GM18867 (cell line): Measurements from ENCODE around the gene SPAG8.

Experiments used
- ATAC-seq: cut with Tn5 transposase; IDR thresholded peaks from one replicate; pipeline ENCODE4 v1.9.1; 2021; ENCODE audit warnings: mild to moderate bottlenecking, moderate library complexity; ENCODE audit not compliant: unreplicated experiment

SPAG8 gene

GRCh38 chr9:35812025-35812602 lies at the start of gene SPAG8:
Gene SPAG8 (minus strand): TSS chr9:35812262. CDS start chr9:35812147, 115 bp downstream.
- ATAC-seq, result peak; percentile 59

DNA sequence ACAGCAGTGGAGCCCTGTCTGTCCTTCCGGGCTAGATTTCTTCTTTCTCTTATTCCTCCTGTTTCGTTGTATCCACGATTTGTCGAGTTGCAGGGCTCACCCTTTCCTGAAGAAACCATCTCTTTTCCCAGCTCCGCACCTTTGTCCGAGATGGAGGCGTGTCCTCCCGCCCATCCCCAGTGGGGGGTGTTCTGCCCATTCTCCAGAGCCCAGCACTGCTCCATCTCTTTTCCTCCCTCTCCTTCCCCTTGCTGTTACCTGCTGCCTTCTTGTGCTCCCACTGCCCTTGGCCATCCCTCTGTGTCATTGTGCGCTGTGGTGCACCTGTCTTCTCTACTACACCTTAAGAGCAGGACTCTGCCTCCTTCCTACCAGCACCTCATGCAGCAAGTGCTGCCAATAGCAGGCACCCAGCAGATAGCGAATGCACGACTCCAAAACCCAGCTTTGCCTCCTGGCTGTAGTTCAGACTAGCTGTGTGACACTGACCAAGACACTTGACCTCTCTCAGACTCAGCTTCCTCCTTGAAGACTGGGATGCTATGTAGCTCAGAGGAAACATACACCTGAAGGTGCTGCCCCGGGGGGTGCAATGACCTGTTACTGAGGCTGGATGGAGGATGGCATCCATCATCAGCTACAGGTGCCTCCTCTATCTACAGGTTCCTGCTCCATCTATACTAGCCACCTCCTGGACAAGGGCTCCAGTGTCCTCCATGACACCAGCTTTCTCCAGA lies 49.3 kb upstream of the SPAG8 start:
- no peak for ATAC-seq

- ATAC-seq, result no peak
These were observed 47.9 kb upstream of the SPAG8 start for GRCh38 chr9:35859990-35860339.

GRCh38 chr9:35859310-35859989 lies 47.4 kb upstream of the SPAG8 start:
- ATAC-seq, result no peak

DNA sequence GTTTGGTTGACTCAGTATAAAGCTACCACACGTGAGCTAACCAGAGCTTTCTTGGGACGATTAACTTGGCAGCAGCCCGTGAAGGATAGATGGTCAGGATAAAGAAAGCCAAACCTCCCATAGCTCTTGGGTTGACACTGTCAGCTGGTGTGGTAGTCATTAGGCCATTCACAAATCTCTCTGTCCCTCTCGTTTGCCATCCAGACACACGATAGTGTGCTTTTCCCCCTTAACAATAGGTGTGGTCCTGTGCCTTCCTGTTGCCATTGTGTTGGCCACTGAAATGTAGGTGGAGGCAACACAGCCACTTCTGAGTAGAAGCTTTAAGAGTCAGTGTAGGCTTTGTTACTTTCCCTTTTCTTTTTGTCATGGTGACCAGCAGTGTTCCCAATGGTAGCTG lies 46.4 kb upstream of the SPAG8 start:
- ATAC-seq, result no peak

DNA sequence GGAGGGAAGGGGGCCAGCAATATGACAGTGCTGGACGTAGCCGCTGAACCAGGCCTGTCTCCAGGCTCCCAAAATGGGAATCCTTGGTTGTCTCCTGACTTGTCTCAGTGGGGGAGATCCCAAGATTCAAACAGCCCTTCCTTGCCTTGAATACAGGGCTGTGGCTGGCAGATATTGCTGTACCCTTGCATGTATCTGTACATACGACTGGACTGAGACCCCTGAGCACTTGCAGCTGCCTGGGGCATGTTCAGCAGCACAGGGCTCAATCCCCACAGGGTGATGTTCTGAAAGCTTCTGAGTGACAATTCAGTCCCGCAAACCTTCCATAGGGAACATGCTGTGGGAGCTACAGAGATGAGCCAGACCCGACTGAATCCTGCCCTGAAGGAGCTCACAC lies 44.8 kb upstream of the SPAG8 start:
- no peak for ATAC-seq

DNA sequence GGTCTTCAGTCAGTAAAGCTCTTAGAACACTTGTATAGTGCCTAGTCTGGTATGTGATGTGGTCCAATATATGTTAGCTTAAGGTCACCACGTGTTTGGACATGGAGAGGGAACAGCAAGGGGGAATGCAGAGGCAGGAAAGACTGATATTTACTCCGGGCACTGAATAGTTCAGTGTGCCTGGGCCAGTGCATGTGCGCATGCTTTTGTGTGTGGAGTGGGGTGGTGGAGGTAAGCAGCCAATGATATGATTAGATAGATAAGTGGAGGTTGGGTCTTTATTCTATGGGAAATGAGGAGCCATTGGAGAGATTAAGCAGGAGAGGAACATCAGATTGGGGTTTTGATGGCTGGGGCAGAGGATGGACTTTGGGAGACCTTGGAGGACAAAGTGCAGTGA lies 44.1 kb upstream of the SPAG8 start:
- ATAC-seq, result no peak

GRCh38 chr9:35854091-35854762 lies 42.2 kb upstream of the SPAG8 start:
- no peak for ATAC-seq

DNA sequence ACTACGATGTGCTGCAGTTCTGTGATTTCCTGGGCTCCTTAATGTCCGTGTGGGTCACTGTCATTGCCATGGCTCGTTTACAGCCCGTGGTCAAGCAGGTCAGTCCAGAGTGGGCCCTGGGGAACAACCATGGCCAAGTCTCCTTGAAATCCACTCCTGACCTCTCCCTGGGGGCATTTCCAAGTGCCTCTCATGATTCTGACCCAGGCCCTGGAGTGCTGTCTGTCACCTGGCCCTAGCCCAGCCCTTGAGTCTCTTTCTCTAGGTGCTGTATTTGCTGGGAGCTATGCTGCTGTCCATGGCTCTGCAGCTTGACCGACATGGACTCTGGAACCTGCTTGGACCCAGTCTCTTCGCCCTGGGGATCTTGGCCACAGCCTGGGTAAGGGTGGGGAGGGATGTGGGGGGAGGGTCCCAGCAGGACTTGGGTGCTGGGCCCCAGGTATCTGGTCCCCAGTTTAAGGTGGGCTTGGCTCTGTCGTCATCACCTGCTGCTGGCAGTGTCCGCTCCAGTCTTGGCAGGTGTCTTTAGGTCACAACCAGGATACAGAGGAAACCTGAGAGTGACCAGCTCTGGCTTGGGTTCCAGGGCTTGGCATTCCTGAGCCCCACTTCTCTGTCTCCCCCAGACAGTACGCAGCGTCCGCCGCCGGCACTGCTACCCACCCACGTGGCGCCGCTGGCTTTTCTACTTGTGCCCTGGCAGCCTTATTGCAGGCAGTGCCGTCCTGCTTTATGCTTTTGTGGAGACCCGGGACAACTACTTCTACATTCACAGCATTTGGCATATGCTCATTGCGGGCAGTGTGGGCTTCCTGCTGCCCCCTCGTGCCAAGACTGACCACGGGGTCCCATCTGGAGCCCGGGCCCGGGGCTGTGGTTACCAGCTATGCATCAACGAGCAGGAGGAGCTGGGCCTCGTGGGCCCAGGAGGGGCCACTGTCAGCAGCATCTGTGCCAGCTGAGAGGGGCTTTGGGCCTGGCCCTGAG lies 41.1 kb upstream of the SPAG8 start:
- no peak for ATAC-seq

DNA sequence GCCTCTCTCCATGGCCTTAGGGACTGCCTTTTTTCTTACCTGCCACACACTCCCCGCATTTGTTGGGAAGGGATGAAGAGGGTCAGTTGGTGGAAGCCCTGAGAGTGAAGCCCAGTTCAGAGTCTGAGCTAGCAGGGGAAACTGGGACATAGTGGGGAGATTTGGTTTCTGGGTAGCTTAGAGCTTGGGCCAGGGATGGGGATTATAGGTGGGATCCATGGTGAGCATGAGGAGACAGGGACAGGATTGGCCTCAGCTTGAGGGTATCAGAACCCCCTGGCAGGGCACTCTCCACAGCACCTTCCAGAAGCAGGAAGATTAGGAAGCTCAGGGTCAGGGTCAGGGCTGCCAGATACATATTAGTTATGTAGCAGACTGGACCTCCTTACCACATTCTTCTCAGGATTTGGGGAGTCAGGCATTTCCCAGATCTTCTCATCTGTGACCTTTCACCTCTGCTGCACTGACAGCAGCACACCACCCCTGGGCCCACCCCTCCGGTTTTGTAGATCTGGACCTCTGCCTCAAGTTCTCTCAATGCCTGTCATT lies 40.3 kb upstream of the SPAG8 start:
- ATAC-seq, result no peak

DNA sequence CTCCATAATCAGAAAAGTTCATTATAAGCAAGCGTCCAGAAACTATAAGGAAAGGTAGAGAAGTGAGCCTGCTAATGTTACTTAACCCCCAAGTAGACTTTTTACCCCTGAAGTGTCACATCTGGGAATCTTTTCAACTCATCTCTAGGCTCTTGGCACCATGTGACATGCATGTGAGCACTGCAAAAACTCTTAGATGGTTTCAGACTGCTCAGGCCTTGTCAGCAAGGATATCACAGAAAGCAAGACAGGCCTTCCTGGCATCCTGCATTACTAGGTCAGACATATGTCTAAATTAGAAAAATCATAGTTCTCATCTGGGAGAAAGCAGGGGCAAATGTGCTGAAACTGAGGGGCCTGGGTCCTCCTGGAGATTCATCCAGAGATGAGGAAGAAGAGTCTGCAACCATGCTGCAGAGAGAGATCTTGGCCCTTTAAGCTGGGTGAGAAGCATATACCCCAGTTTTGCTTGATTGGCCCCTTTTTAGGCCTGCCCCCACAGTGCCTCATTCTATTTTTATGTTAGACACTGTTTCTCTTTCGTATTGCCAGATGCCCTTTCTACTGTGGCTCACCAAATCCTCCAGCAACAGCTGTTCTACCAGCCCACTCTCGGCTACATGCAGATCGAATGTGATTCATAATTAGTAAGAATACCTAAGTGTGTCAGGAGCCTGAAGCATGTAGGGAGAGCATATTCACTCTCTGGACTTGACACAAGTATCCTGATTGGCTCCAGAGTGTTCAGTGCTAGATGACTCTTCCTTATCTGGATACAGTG lies 35.9 kb upstream of the SPAG8 start:
- ATAC-seq, result peak; percentile 96

DNA sequence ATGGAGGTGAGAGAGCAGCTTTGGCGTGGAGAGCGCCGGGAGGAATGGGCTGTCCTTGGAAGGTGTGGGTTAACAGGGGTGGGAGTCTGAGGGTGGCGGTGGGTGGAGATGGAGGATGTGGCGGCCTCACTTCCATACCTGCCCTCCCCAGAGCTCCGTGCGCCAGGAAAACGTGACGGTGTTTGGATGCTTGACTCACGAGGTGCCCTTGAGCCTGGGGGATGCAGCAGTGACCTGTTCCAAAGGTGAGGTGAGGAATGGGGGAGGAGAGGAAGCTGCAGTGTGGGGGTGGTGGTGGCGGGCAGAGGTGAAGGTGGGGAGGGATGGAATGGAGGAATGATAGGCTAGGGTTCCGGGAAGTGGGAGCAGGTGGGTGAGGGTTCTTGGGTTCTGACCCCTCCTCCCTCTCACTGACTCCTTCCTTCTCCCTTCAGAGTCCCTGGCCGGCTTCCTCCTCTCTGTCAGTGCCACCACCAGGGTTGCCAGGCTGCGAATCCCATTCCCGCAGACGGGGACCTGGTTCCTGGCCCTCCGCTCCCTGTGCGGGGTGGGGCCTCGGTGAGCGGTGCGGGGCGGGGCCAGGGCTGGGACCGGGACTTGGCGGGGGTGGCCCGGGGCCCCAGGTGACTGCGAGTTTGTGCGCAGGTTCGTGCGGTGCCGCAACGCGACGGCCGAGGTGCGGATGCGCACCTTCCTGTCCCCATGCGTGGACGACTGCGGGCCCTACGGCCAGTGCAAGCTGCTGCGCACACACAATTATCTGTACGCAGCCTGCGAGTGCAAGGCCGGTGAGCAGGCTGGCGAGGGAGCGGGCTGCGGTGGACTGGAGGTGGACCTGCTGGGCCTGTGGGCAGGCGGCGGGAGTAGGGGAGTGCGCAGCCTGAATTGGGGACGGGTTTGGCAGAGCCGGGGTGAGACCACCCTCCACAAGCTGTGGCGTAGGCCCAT lies 34.0 kb upstream of the SPAG8 start:
- ATAC-seq, result no peak

DNA sequence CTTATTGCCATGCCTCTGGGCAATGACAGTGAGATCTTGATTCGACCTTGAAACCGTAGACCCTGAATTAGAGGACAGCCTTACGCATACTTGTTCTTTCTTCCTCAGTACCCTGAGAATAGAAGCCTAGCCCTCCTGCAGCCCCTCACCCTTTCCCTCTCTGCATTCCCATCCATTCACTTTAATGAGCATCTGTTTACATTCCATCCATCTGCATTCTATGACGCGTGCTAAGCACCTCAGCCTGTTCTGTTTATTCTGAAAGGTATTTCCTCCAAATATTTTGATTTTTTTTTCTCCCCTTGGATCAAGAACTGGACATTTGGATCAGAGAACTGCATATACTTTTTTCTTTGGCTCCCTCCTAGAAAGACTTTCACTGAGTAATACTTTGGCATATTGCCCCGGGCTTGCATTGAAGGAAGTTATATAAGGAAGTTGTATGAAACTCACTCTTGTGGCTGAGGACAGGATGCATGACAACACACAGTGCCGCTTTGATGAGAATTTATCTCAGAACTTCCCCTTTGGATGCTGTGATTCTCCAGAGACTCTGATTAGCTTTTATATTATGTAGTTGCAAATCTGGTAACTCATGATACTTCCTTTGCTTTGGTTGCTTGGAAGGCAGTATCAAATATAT lies 32.7 kb upstream of the SPAG8 start:
- no peak for ATAC-seq

DNA sequence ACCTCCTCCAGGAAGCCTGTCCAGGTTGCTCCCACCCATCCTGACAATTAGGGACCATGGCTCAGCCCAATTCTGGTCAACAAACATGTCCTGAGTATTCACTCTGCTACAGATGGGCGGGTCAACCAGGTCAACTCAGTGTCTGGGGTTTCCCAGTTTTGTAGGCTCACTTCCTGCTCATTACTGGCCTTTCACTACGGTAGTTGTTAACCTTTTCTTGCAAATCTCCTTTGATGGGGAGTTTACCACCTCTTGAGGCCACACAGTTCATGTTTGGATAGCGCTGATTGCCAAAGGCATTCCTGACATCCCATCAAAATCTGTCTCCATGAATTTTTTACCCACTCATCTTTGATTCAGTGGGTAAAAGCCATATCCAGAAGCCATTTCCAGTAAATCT lies 30.7 kb upstream of the SPAG8 start:
- peak; percentile 72 for ATAC-seq

GRCh38 chr9:35842020-35842745 lies 30.1 kb upstream of the SPAG8 start:
- peak; percentile 6 for ATAC-seq

GRCh38 chr9:35841645-35841900 lies 29.5 kb upstream of the SPAG8 start:
- no peak for ATAC-seq

- ATAC-seq, result no peak
These were observed 29.0 kb upstream of the SPAG8 start for GRCh38 chr9:35840881-35841644.
